A549 treated with Mapracorat at 1 μM for 4 hours (cell line): ENCODE measurements around the gene PLCG1. TPM values are rescaled to one million over a fixed set of nuclear protein-coding genes. Genes with fewer than 3 reads are reported as not detected.

Source experiments
- total RNA-seq: library from RNA; stranded (reverse); fragments of 200-300 nt; extraction: Qiagen RNA extraction; gene quantifications from 5 replicates; pipeline ENCODE4 v1.2.3, GENCODE V29; 2022

The PLCG1 gene
- total RNA-seq, result 33.6 to 47.2 TPM (median 41.2 TPM) in 5 replicates

GRCh38 chr20:41136680-41137613 is at the start of gene PLCG1:
PLCG1 (plus strand) TSS chr20:41137543; CDS start chr20:41137642, 99 bp downstream.

Other genes starting within 250 kb of the PLCG1 start
- 134 to 193 TPM (median 166 TPM) in 5 replicates for gene TOP1, start 108.7 kb upstream of the PLCG1 start, total RNA-seq
- 4.4 to 8.7 TPM (median 6.4 TPM) in 5 replicates for gene ZHX3, start 180.2 kb downstream of the PLCG1 start, total RNA-seq
- 10.1 to 17.1 TPM (median 12.5 TPM) in 5 replicates for gene LPIN3, start 203.3 kb downstream of the PLCG1 start, total RNA-seq
- 0.30 to 0.63 TPM (median 0.43 TPM) in 5 replicates for gene EMILIN3, start 229.3 kb downstream of the PLCG1 start, total RNA-seq